NCI-H1092 treated with DMSO at 0.1 percent for 48 hours (cell line): Measurements from ENCODE around the gene PON1.

Source experiments
- DNase-seq: peaks from one replicate; lab custom pipeline; 2025; lab: John Stamatoyannopoulos, UW

PON1 gene

DNA sequence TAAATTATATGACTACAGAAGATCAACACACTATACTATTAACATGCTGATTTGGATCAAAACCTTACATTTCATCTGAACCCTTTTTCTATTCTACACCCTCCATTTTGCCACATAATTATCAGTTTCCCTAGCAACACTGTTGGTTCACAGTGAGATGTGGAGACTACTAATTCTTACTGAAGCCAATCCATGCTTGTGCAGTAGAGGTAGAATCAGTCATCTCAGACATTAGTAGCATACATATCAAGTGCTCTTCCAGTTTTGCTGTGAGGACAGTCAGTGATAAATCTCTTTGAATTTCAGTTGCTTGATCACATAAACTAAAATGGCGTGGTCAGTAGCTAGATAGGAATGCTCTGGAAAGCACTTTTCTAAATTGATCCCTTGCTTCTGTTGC lies 70.3 kb downstream of the PON1 start:
- no peak for DNase-seq

DNA sequence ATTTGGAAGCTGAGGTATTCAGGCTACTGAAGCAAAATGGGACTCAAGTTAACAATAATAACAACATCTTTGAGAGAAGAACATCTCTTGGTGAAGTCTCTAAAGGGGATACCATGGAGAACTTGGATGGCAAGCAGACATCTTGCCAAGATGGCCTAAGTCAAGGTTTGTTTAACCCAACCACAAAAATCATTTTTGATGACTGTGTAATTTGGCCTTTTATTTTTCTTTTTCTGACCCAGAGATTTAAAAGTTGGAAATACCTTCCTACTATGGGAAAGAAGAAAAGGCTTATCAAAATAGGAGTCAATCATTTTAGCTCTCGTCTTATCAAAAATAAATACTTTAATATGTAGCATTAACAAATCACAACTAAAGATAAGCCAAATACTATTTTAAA lies 72.4 kb downstream of the PON1 start:
- DNase-seq, result no peak

DNA sequence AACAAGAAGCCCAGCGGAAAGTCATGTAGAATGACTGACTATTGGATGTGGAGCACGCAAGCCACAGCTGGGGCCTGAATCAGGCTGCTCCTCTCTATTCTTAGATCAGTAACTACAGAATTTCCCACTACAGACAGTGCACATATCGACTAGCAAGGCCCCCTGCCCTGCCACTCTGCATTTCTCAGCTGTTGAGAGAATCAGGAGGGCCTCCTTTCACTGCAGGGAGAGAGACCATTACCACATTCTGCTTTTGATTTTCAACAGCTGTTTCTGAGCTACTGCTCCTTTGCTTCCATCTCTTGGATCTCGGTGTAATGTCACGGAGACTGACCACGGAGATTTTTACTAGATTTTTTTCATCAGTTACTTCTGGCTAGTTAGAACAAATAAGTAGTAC lies 73.8 kb downstream of the PON1 start:
- DNase-seq, result no peak
